H9 (cell line): ENCODE data around the gene FBN3. TPM values are rescaled to one million over a fixed set of nuclear protein-coding genes. Genes with fewer than 3 reads are reported as not detected.

Experiments used
- DNase-seq: peaks from one replicate; pipeline ENCODE4 v3.0.0-alpha.2; 2017
- H2AFZ ChIP-seq: one replicate; pipeline ENCODE4 v1.6.1; 2013; ENCODE audit warnings: mild to moderate bottlenecking, low read length, control low read depth, moderate library complexity
- H2AK5ac ChIP-seq: 2 replicates; pipeline ENCODE4 v1.6.1; 2013; ENCODE audit warnings: low read length, control low read depth, mixed read lengths; ENCODE audit not compliant: insufficient read length
- H2BK120ac ChIP-seq: one replicate; pipeline ENCODE4 v1.6.1; 2013; ENCODE audit warnings: low read depth, mild to moderate bottlenecking, low read length, control low read depth, inconsistent platforms; ENCODE audit not compliant: poor library complexity, severe bottlenecking
- H2BK12ac ChIP-seq: 2 replicates; pipeline ENCODE4 v1.6.1; 2013; ENCODE audit warnings: low read length, control low read depth, mixed read lengths, low read depth; ENCODE audit not compliant: insufficient read length
- H2BK15ac ChIP-seq: 2 replicates; pipeline ENCODE4 v1.6.1; 2013; ENCODE audit warnings: low read depth, low read length, control low read depth
- H2BK20ac ChIP-seq: one replicate; pipeline ENCODE4 v1.6.1; 2013; ENCODE audit warnings: low read depth, mild to moderate bottlenecking, low read length, control low read depth, inconsistent platforms; ENCODE audit not compliant: poor library complexity, severe bottlenecking
- H2BK5ac ChIP-seq: 2 replicates; pipeline ENCODE4 v1.6.1; 2013; ENCODE audit warnings: low read length, control low read depth, mixed read lengths; ENCODE audit not compliant: insufficient read length
- H3K14ac ChIP-seq: 2 replicates; pipeline ENCODE4 v1.6.1; 2013; ENCODE audit warnings: low read length, control low read depth; ENCODE audit not compliant: insufficient read depth
- H3K18ac ChIP-seq: 2 replicates; pipeline ENCODE4 v1.6.1; 2013; ENCODE audit warnings: low read depth, mild to moderate bottlenecking, mixed read lengths, low read length, control low read depth; ENCODE audit not compliant: insufficient read length
- H3K23ac ChIP-seq: 2 replicates; pipeline ENCODE4 v1.6.1; 2013; ENCODE audit warnings: low read length, control low read depth, mixed read lengths, low read depth; ENCODE audit not compliant: insufficient read length
- H3K23me2 ChIP-seq: 2 replicates; pipeline ENCODE4 v1.6.1; 2013; ENCODE audit warnings: low read depth, mild to moderate bottlenecking, mixed read lengths, low read length, control low read depth; ENCODE audit not compliant: insufficient read length, poor library complexity, severe bottlenecking
- H3K27ac ChIP-seq: 2 replicates; pipeline ENCODE4 v1.5.1; 2013; ENCODE audit warnings: low read length, control low read depth, mixed read lengths, low read depth; ENCODE audit not compliant: insufficient read length
- H3K27me3 ChIP-seq: 2 replicates; pipeline ENCODE4 v1.6.1; 2013; ENCODE audit warnings: low read length, control low read depth, inconsistent platforms; ENCODE audit not compliant: insufficient read depth
- H3K4ac ChIP-seq: 2 replicates; pipeline ENCODE4 v1.6.1; 2013; ENCODE audit warnings: low read depth, mild to moderate bottlenecking, control low read depth, inconsistent platforms, low read length, moderate library complexity
- H3K4me1 ChIP-seq: 2 replicates; pipeline ENCODE4 v1.6.1; 2013; ENCODE audit warnings: low read length, control low read depth, inconsistent platforms; ENCODE audit not compliant: insufficient read depth
- H3K4me2 ChIP-seq: 2 replicates; pipeline ENCODE4 v1.6.1; 2013; ENCODE audit warnings: low read length, control low read depth, mixed read lengths; ENCODE audit not compliant: insufficient read length, insufficient read depth
- H3K56ac ChIP-seq: 2 replicates; pipeline ENCODE4 v1.6.1; 2013; ENCODE audit warnings: low read depth, mild to moderate bottlenecking, mixed read lengths, low read length, control low read depth; ENCODE audit not compliant: insufficient read length
- H3K79me1 ChIP-seq: 2 replicates; pipeline ENCODE4 v1.6.1; 2013; ENCODE audit warnings: low read depth, mild to moderate bottlenecking, moderate library complexity, low read length, control low read depth, inconsistent platforms; ENCODE audit not compliant: insufficient read depth, poor library complexity, severe bottlenecking
- H3K79me2 ChIP-seq: 2 replicates; pipeline ENCODE4 v1.6.1; 2013; ENCODE audit warnings: low read length, control low read depth, inconsistent platforms; ENCODE audit not compliant: insufficient read depth
- H3K9ac ChIP-seq: 2 replicates; pipeline ENCODE4 v1.6.1; 2013; ENCODE audit warnings: low read length, control low read depth, mixed read lengths; ENCODE audit not compliant: insufficient read length; ENCODE audit errors: extremely low read depth
- H3K9me3 ChIP-seq: one replicate; pipeline ENCODE4 v1.6.1; 2013; ENCODE audit warnings: low read depth, low read length, inconsistent platforms; ENCODE audit not compliant: control insufficient read depth
- H3T11ph ChIP-seq: one replicate; pipeline ENCODE4 v1.6.1; 2013; ENCODE audit warnings: mild to moderate bottlenecking, low read length, control low read depth, inconsistent platforms
- H4K20me1 ChIP-seq: one replicate; pipeline ENCODE4 v1.6.1; 2013; ENCODE audit not compliant: control insufficient read depth, insufficient read length, insufficient read depth
- H4K5ac ChIP-seq: 2 replicates; pipeline ENCODE4 v1.6.1; 2013; ENCODE audit warnings: low read depth, mild to moderate bottlenecking, mixed read lengths, low read length, control low read depth; ENCODE audit not compliant: insufficient read length
- H4K8ac ChIP-seq: replicated peaks from 2 replicates; pipeline ENCODE4 v1.6.1; 2013; ENCODE audit warnings: low read length, control low read depth, mixed read lengths, low read depth; ENCODE audit not compliant: insufficient read length
- H4K91ac ChIP-seq: 2 replicates; pipeline ENCODE4 v1.6.1; 2013; ENCODE audit warnings: low read depth, mild to moderate bottlenecking, moderate library complexity, mixed read lengths, low read length, control low read depth; ENCODE audit not compliant: insufficient read length
- H3K27ac Mint-ChIP-seq, 3 experiments: 2 replicates in 2 of 3; 3 replicates in 1 of 3; pipeline ENCODE4 v1.8.0; 2020 to 2021; ENCODE audit warnings: mixed read lengths in 3 of 3, mild to moderate bottlenecking in 1 of 3, moderate library complexity in 1 of 3
- H3K27me3 Mint-ChIP-seq: 2 replicates; pipeline ENCODE4 v1.8.0; 2021; ENCODE audit warnings: low read depth, mild to moderate bottlenecking, moderate library complexity, mixed read lengths
- H3K36me3 Mint-ChIP-seq, 3 experiments: 2 replicates in 2 of 3; 3 replicates in 1 of 3; pipeline ENCODE4 v1.8.0; 2020 to 2021; ENCODE audit warnings: low read depth in 3 of 3, mixed read lengths in 3 of 3; ENCODE audit not compliant: insufficient read depth in 1 of 3
- H3K4me1 Mint-ChIP-seq, 2 experiments: 2 replicates each; pipeline ENCODE4 v1.8.0; 2020; ENCODE audit warnings: mixed read lengths in 2 of 2
- H3K4me3 Mint-ChIP-seq, 2 experiments: 2 replicates in 1 of 2; 3 replicates in 1 of 2; pipeline ENCODE4 v1.8.0; 2020 to 2021; ENCODE audit warnings: mild to moderate bottlenecking in 2 of 2, mixed read lengths in 2 of 2, moderate library complexity in 1 of 2
- H3K9me3 Mint-ChIP-seq, 2 experiments: 2 replicates in 1 of 2; 3 replicates in 1 of 2; pipeline ENCODE4 v1.8.0; 2020; ENCODE audit warnings: mild to moderate bottlenecking in 2 of 2, mixed read lengths in 2 of 2, moderate library complexity in 1 of 2
- CTCF ChIP-seq: fragments of 200-600 bp; sonication (generic); conservative IDR thresholded peaks from 3 replicates; pipeline ENCODE4 v1.8.0; 2021; ENCODE audit warnings: antibody characterized with exemption, mild to moderate bottlenecking
- WGBS: extraction: QIAGEN DNeasy Blood & Tissue Kit; methylation state at CpG from one replicate; pipeline ENCODE4 v1.1.7; 2013; ENCODE audit warnings: missing lambda C conversion rate, low lambda C conversion rate, mixed read lengths; ENCODE audit not compliant: insufficient read length; ENCODE audit errors: extremely low coverage; 5-methylcytosine and 5-hydroxymethylcytosine counted together
- total RNA-seq: library from RNA; stranded (reverse); gene quantifications from 2 replicates; pipeline ENCODE4 v1.2.1, GENCODE V29; 2021

Gene FBN3
- total RNA-seq, 1 experiment from 2014 or later: 31.0 TPM

- H4K8ac ChIP-seq: no peak overlapping the region
- Mint-ChIP-seq H3K27me3 (no peaks in the 10 kb centered on the region), H3K36me3 (peaks cover 35 to 43% (median 36%) of the 10 kb centered on the region in 3 experiments), H3K27ac (no peak overlapping the region; a peak in 1 of 7 replicates), H3K4me3 (no peak overlapping the region), H3K9me3 (no peaks in the 10 kb centered on the region), H3K4me1 (0 out of 4 replicates have a peak, but pooled peaks cover 0 to 3% of the 10 kb centered on the region in 2 experiments)
- DNase-seq: no peak
- H4K20me1 ChIP-seq: no peaks in the 10 kb centered on the region
- no peak overlapping the region for H2BK12ac ChIP-seq
- H2AK5ac ChIP-seq: no peak overlapping the region
- no peak for TF ChIP-seq CTCF
- no peaks in the 10 kb centered on the region for H3K27me3 ChIP-seq
- no peak overlapping the region for H4K91ac ChIP-seq
- no peaks in the 10 kb centered on the region for H3K79me1 ChIP-seq
- no peak overlapping the region for H2BK120ac ChIP-seq
- H2BK20ac ChIP-seq: no peak overlapping the region
- no peak overlapping the region for H3K9ac ChIP-seq
- H3K27ac ChIP-seq: no peak overlapping the region
- H3K56ac ChIP-seq: no peak overlapping the region
- H3K14ac ChIP-seq: no peak overlapping the region
- H3K23me2 ChIP-seq: no peaks in the 10 kb centered on the region
- no peaks in the 10 kb centered on the region for H3K4me1 ChIP-seq
- H3K79me2 ChIP-seq: no peaks in the 10 kb centered on the region; the same call in 1 of the 2 replicates
- H2BK15ac ChIP-seq: no peak overlapping the region
- no peak overlapping the region for H2AFZ ChIP-seq
- H3K18ac ChIP-seq: no peak overlapping the region
- no peaks in the 10 kb centered on the region for H3K9me3 ChIP-seq
- no CpG with 5 or more reads among the region's 7 CpGs for WGBS
- no peak overlapping the region for H4K5ac ChIP-seq
- H2BK5ac ChIP-seq: no peak overlapping the region
- no peak overlapping the region for H3K4me2 ChIP-seq
- H3K4ac ChIP-seq: no peak overlapping the region
- H3T11ph ChIP-seq: no peak overlapping the region
- H3K23ac ChIP-seq: no peak overlapping the region
Measured at GRCh38 chr19:8109890-8110662, 39.3 kb downstream of the FBN3 start.
